HepG2 (cell line): Measurements from ENCODE around the gene BROX. TPM values are rescaled to one million over a fixed set of nuclear protein-coding genes. Genes with fewer than 3 reads are reported as not detected.
A peak's percentile ranks its signal among the peaks of the same experiment; 100 is the strongest.

Experiments used
- ATAC-seq: fragments of 200-7000 bp; cut with Tn5 transposase; 3 replicates; pipeline ENCODE4 v1.9.1; 2020; ENCODE audit warnings: mild to moderate bottlenecking, moderate library complexity
- BruUV-seq: library from RNA; stranded (reverse); fragments of 400-500 nt; replicated peaks from 2 replicates; lab custom pipeline; 2021; lab: Mats Ljungman, UMichigan
- CTCF ChIA-PET: fragments of 300-600 bp; formaldehyde crosslinking; extraction: SDS; loops from one replicate; lab custom pipeline; 2021; ENCODE audit warnings: low total read pairs, inconsistent platforms, low intra/inter-chr PET ratio; lab: Yijun Ruan, JAX
- POLR2A ChIA-PET: fragments of 350-600 bp; sonication (Branson Sonifier 250); formaldehyde crosslinking; loops from one replicate; lab custom pipeline; 2020; ENCODE audit warnings: antibody characterized with exemption, inconsistent platforms; lab: Yijun Ruan, JAX
- DNase-seq: peaks from one replicate; pipeline ENCODE4 v3.0.0-alpha.2; 2015; ENCODE audit warnings: low spot score
- FAIRE-seq: peaks from 3 replicates; lab custom pipeline; 2011; peaks lifted over from hg19 to GRCh38; lab: Jason Lieb, UNC
- H2AFZ ChIP-seq: one replicate; pipeline ENCODE4 v1.6.1; 2011; ENCODE audit warnings: low read length, inconsistent platforms
- H3K27ac ChIP-seq: fragments of 300-600 bp; 3 replicates; pipeline ENCODE4 v1.8.0; 2011; ENCODE audit warnings: mixed run types, mild to moderate bottlenecking, mixed read lengths, low read length, inconsistent platforms; ENCODE audit not compliant: insufficient read depth; ENCODE audit errors: extremely low read length
- H3K27me3 ChIP-seq, 2 experiments: fragments of 200-600 bp in 1 of 2; 2 replicates in 1 of 2; 3 replicates in 1 of 2; pipeline versions ENCODE4 v1.6.0 to v1.8.0; 2011; ENCODE audit warnings: low read length in 2 of 2, mild to moderate bottlenecking in 2 of 2, moderate library complexity in 2 of 2, inconsistent platforms in 1 of 2; ENCODE audit not compliant: insufficient read depth in 2 of 2, control insufficient read depth in 1 of 2
- H3K36me3 ChIP-seq, 2 experiments: fragments of 200-600 bp in 1 of 2; replicated peaks in 1 of 2; 2 replicates in 1 of 2; 3 replicates in 1 of 2; pipeline versions ENCODE4 v1.5.1 to v1.8.0; 2011; ENCODE audit warnings: low read length in 2 of 2, inconsistent platforms in 1 of 2; ENCODE audit not compliant: insufficient read depth in 2 of 2, control insufficient read depth in 1 of 2
- H3K4me1 ChIP-seq: 2 replicates; pipeline ENCODE4 v1.5.1; 2012; ENCODE audit warnings: low read length, inconsistent platforms; ENCODE audit not compliant: insufficient read depth
- H3K4me2 ChIP-seq: 2 replicates; pipeline ENCODE4 v1.6.0; 2011; ENCODE audit warnings: low read depth, low read length, inconsistent platforms
- H3K4me3 ChIP-seq, 3 experiments: fragments of 200-600 bp in 1 of 3; sonication (generic), shearing (Covaris generic) in 1 of 3; replicated peaks in 1 of 3; 2 replicates each; pipeline ENCODE4 v1.5.1; 2011 to 2016; ENCODE audit warnings: low read length in 3 of 3, inconsistent platforms in 2 of 3, low read depth in 2 of 3, mild to moderate bottlenecking in 2 of 3, control low read depth in 1 of 3, mixed read lengths in 1 of 3; ENCODE audit not compliant: insufficient read depth in 1 of 3
- H3K79me2 ChIP-seq: one replicate; pipeline ENCODE4 v1.6.1; 2011; ENCODE audit warnings: low read length, inconsistent platforms; ENCODE audit not compliant: insufficient read depth
- H3K9ac ChIP-seq: 2 replicates; pipeline ENCODE4 v1.6.0; 2011; ENCODE audit warnings: mild to moderate bottlenecking, low read depth, low read length, inconsistent platforms; ENCODE audit not compliant: insufficient read depth
- H3K9me3 ChIP-seq: 2 replicates; pipeline ENCODE4 v1.5.1; 2012; ENCODE audit warnings: mild to moderate bottlenecking, low read length
- H4K20me1 ChIP-seq: 2 replicates; pipeline ENCODE4 v1.6.0; 2011; ENCODE audit warnings: inconsistent platforms, mild to moderate bottlenecking, low read length, moderate library complexity; ENCODE audit not compliant: insufficient read depth
- CTCF ChIP-seq: sonication (generic); formaldehyde crosslinking; IDR thresholded peaks from 2 replicates; pipeline ENCODE4 v1.5.0; 2020; ENCODE audit warnings: mild to moderate bottlenecking, missing genetic modification reagents, moderate library complexity
- ZFP36 ChIP-seq: fragments of 150-350 bp; IDR thresholded peaks from 2 replicates; pipeline ENCODE4 v1.6.1; 2018; ENCODE audit warnings: borderline replicate concordance, low read length, low read depth; ENCODE audit not compliant: partially characterized antibody
- in situ Hi-C: cut with HindIII; loops from 2 replicates; pipeline ENCODE4 v1.10.0; 2017; ENCODE audit warnings: low pct_unique_long_range_greater_than_20kb; ENCODE audit not compliant: extremely low pct_ligation_motif_present
- intact Hi-C: fragments of 100-400 bp; cut with micrococcal nuclease; formaldehyde crosslinking; loops from one replicate; pipeline ENCODE4 v1.10.0; 2022; ENCODE audit not compliant: unreplicated experiment
- polyA plus RNA-seq, 8 experiments: library from polyadenylated mRNA; depleted of rRNA in 3 of 8; stranded (reverse) in 7 of 8; unstranded in 1 of 8; fragments of >200 nt; fragmentation: Illumina TruSeq in 4 of 8; extraction: Trizol in 4 of 8; gene quantifications; 2 replicates each; pipeline versions ENCODE4 v1.2.1 to v1.2.3, GENCODE V29; 2011 to 2016; ENCODE audit warnings: low read depth in 4 of 8, missing spikeins in 1 of 8, mixed read lengths in 1 of 8; ENCODE audit not compliant: insufficient read depth in 1 of 8
- total RNA-seq, 5 experiments: library from RNA; depleted of rRNA; stranded (reverse); fragments of >200 nt; fragmentation: Illumina TruSeq; extraction: Trizol; gene quantifications; 2 replicates each; pipeline ENCODE4 v1.2.3, GENCODE V29; 2016; ENCODE audit warnings: low read depth in 1 of 5
- TF ChIP-seq, protein P1 (sequence below): sonication (generic); formaldehyde crosslinking; conservative IDR thresholded peaks from 2 replicates; pipeline ENCODE4 v1.8.1; 2023; ENCODE audit warnings: missing genetic modification reagents
- TF ChIP-seq, protein P2 (sequence below): sonication (generic); formaldehyde crosslinking; IDR thresholded peaks from 2 replicates; pipeline ENCODE4 v1.4.0; 2020; ENCODE audit warnings: mild to moderate bottlenecking, missing genetic modification reagents

Gene BROX
- total and polyA plus RNA-seq, 2 of the 13 experiments (the other 11 are each of a cell fraction or from before 2014, with no cell fraction given), result 4.4 to 33.2 TPM

GRCh38 chr1:222749927-222750326 lies 37.6 kb downstream of the BROX start:
- ChIA-PET POLR2A (no interaction called here), CTCF (no interaction called here)
- Histone ChIP-seq H4K20me1 (no peaks in the 10 kb centered on the region), H3K36me3 (no peaks in the 10 kb centered on the region), H3K4me3 (no peak overlapping the region), H3K9me3 (no peaks in the 10 kb centered on the region), H3K79me2 (no peaks in the 10 kb centered on the region), H3K4me2 (no peak overlapping the region), H3K4me1 (no peaks in the 10 kb centered on the region), H3K9ac (no peak overlapping the region), H3K27me3 (peaks cover 1 to 11% of the 10 kb centered on the region in 2 experiments; a peak in 2 of 5 replicates), H2AFZ (no peak overlapping the region), H3K27ac (no peak overlapping the region)
- BruUV-seq, result no TSS peak
- ATAC-seq (no peak), FAIRE-seq (no peak), DNase-seq (no peak)
- in situ Hi-C loops, result no loop called here
- TF ChIP-seq, protein P1, sequence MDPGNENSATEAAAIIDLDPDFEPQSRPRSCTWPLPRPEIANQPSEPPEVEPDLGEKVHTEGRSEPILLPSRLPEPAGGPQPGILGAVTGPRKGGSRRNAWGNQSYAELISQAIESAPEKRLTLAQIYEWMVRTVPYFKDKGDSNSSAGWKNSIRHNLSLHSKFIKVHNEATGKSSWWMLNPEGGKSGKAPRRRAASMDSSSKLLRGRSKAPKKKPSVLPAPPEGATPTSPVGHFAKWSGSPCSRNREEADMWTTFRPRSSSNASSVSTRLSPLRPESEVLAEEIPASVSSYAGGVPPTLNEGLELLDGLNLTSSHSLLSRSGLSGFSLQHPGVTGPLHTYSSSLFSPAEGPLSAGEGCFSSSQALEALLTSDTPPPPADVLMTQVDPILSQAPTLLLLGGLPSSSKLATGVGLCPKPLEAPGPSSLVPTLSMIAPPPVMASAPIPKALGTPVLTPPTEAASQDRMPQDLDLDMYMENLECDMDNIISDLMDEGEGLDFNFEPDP (CRISPR knock-in tag), result no peak
- no peak for TF ChIP-seq ZFP36
- TF ChIP-seq, protein P2, sequence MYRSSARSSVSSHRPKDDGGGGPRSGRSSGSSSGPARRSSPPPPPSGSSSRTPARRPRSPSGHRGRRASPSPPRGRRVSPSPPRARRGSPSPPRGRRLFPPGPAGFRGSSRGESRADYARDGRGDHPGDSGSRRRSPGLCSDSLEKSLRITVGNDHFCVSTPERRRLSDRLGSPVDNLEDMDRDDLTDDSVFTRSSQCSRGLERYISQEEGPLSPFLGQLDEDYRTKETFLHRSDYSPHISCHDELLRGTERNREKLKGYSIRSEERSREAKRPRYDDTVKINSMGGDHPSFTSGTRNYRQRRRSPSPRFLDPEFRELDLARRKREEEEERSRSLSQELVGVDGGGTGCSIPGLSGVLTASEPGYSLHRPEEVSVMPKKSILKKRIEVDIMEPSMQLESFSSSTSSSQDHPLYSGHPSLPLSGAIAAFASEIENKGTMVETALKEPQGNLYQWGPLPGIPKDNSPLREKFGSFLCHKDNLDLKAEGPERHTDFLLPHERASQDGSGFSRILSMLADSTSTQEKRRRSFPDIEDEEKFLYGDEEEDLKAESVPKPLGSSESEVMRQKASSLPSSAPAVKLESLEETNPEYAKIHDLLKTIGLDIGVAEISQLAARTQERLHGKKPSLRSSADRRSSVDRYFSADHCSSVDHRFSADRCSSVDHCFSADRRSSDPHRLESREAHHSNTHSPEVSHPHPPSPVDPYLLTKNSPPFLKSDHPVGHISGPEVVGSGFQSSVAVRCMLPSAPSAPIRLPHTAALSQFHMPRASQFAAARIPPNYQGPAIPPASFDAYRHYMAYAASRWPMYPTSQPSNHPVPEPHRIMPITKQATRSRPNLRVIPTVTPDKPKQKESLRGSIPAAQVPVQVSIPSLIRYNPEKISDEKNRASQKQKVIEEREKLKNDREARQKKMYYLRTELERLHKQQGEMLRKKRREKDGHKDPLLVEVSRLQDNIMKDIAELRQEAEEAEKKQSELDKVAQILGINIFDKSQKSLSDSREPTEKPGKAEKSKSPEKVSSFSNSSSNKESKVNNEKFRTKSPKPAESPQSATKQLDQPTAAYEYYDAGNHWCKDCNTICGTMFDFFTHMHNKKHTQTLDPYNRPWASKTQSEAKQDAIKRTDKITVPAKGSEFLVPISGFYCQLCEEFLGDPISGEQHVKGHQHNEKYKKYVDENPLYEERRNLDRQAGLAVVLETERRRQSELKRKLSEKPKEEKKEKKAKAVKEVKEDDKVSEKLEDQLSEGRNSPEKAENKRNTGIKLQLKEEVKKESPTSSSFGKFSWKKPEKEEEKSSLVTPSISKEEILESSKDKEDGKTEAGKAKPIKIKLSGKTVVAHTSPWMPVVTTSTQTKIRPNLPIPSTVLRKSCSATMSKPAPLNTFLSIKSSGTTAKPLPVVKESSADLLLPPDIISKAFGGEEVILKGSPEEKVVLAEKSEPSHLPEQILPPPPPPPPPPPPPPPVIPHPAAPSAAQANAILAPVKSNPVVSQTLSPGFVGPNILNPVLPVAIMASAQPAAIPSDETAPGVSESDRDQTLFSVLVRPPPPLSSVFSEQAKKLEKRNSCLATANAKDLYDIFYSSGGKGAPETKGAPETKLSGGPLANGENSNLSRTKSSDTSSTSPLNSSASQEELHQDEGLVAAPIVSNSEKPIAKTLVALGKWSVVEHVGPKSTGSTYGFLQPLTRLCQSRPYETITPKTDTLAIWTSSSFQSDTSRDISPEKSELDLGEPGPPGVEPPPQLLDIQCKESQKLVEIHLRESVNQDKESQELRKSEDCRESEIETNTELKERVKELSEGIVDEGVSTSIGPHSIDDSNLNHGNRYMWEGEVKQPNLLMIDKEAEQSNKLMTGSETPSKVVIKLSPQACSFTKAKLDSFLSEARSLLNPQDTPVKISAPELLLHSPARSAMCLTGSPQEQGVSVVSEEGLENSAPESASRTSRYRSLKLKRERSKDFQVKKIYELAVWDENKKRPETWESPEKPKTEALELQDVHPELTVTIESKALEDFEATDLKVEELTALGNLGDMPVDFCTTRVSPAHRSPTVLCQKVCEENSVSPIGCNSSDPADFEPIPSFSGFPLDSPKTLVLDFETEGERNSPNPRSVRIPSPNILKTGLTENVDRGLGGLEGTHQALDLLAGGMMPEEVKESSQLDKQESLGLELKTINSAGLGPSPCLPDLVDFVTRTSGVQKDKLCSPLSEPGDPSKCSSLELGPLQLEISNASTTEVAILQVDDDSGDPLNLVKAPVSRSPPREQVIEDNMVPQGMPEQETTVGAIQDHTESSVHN (CRISPR knock-in tag), result no peak
- peak; percentile 47 for TF ChIP-seq CTCF (CRISPR knock-in tag)
- intact Hi-C loops, result no loop called here
